ENCODE data around the gene ZC3H14.

ZC3H14 gene

GRCh38 chr14:88551980-88552431, 10.8 kb upstream of the ZC3H14 start:
- DNase-seq, result no peak

- no peak for DNase-seq
Measured at GRCh38 chr14:88552876-88553275, 10.0 kb upstream of the ZC3H14 start.

DNA sequence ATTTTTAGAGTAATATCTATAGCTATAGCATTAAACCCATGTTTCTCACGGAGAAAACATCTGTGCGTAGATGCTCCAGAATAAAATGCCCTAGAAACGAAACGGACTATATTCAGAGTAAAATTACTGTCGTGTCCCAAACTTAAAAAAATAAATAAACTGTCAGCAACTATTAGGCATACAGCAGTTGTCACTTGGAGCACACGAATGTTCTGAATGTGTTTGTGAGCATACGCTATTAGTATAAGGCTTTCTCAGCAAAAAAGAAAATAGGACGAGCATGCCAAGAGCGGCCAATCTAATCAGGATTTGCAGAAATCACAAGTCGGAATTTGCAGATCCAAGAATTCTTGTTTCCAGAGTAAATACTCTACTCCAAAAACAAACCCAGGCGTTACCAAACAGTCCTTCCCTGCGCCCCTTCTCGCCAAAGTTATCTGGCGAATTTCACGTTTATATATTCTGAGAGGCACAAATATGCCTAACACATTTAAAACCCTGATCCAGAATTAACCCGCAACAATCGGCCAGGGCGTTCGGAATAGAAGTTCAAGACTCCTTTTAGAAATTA, 8.9 kb upstream of the ZC3H14 start:
- DNase-seq, result no peak

DNA sequence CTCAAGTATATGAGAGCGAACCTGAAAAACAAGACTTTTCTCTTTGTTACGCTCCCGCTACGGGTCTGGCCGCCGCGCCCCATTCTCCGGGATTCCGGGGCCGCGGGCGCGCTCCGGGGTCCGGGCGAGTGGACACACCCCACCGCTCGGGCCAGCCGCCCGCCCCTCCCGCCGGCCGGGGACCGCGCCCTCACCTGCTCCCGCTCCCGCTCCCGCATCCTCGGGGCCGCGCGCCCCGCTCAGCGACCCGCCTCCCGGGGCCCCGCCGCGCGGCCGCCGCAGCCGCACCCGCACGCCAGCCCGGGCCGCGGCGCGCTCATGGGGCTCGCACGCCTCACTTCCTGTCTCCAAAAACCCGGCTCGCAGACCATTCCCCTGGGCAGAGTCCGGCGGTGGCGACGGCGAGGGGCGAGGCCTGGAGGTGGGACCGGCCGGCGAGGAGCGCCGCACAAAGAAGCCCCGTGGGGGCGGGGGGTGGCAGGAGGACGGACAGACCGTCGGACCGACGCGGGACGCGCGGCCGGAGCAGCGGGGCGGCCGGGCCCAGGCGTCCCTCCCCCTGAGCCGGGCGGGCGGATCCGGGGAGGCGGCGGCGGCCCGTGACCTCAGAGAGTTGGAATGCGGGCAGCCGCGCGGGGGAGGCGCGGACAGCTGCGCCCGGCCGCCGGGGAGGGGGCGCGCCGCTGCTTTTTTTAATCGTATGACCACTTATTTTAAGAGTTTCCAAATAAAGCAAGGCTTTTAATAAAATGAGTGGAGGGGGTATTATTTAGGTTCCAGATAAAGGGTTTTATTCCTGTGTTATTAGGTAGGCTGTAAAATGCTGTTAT, 8.2 kb upstream of the ZC3H14 start, which contains the start of gene PTPN21:
Gene PTPN21, minus strand, starts transcription at position 551 of the 830 bp plus-strand sequence. CDS start 4,590 bp downstream, outside the sequence.
- no peak for DNase-seq

DNA sequence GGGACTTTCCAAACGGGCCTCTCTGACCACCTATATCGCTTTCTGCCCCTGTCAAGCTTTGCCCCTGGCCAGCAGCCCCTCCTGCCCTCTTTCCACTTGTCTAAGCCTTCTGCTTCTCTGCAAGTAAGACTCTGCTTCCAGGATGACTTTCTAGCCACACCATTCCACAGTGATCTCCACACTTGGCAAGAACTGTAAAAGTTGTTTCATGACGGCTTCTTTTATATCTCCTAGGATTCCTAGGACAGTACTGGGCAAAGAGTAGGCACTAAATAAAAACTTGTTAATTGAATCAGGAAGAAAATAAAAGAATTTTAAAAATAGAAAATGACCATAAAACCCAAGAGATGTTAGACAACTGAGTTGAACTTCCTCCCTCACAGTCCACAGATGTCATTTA, 6.3 kb upstream of the ZC3H14 start:
- DNase-seq, result no peak

- DNase-seq, result no peak
Measured at GRCh38 chr14:88559852-88560251, 3.0 kb upstream of the ZC3H14 start.

GRCh38 chr14:88562532-88562830, 356 bp upstream of the ZC3H14 start:
- DNase-seq, result no peak

GRCh38 chr14:88563845-88564244, 1.0 kb downstream of the ZC3H14 start:
- no peak for DNase-seq

DNA sequence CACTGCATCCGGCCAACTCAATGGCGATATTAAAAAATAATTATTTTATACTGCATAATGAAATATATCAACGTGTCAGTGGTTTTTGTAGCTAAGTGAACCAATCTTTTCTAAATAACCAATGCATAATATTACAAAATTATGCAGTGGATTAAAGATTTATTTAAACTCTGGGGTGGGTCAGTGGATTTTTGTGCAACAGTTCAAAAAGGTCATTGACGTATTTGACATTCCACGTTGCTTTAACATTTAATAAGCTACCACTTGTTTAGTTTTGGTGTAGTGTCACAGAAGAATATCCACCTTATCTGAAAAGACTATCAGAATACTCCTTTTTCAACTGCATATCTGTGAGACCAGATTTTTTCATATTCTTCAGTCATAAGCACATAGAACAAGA, 2.6 kb downstream of the ZC3H14 start:
- no peak for DNase-seq

- DNase-seq, result no peak
Measured at GRCh38 chr14:88568196-88568595, 5.4 kb downstream of the ZC3H14 start.

DNA sequence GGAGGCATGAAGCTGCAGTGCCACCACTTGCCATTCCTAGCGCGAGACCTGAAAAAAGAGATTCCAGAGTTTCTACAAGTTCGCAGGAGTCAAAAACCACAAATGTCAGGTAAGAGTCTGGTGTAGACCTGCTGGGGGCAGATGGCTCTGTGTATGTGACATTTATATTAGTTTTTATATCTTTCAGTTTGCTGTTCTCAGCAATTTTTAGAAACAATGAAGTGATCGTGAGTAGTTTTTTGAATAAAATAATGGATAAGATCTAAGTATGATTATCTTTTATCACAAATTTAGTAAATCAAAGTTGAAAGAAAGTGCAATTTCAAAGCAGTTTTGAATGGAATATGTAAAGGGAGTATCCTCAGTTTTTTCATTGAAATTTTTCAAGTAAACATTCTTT, 9.3 kb downstream of the ZC3H14 start:
- no peak for DNase-seq

DNA sequence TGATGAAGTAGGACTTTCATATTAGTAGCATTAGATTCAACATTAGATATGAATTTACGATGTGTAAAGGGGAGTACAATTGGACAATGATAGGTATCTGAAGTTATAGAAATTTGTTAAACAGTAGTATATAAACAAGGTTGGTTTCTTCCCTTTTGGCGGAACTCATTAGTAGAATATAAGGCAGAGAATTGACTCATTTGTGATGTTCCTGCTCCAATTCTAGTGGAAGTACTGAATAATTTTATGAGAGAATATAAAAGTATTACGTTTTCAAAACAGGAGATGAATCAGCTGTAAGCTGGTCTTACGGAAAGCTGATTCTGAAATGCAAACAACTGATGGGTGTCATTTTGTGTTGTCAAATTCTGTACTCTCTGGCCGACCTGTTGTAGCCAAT, 13.4 kb downstream of the ZC3H14 start:
- DNase-seq, result no peak

GRCh38 chr14:88584451-88584850, 21.6 kb downstream of the ZC3H14 start:
- no peak for DNase-seq

- DNase-seq, result no peak
Measured at GRCh38 chr14:88588081-88588480, 25.2 kb downstream of the ZC3H14 start.

DNA sequence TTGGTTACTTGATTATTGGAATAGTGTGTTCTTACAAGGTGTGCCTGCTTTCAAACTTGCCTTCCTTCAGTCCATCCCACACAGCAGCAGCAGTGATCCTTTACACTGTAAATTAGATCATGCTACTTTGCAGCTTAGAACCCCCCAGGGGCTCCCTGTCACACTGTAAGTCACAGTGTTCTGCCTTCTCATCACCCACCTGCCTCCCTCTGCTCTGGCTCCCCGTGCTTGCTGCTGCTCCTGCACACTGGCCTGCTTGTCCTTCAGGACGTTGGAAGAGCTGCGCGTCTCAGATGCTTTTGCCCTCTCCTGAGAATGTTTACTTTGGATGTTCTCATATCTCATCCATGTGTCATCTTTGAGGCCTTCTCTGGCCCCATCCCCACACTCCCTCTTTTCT, 27.3 kb downstream of the ZC3H14 start:
- no peak for DNase-seq

GRCh38 chr14:88592031-88592430, 29.2 kb downstream of the ZC3H14 start:
- no peak for DNase-seq

- DNase-seq, result no peak
Measured at GRCh38 chr14:88597038-88597437, 34.2 kb downstream of the ZC3H14 start.

GRCh38 chr14:88597601-88598000, 34.8 kb downstream of the ZC3H14 start:
- DNase-seq, result no peak

- DNase-seq, result no peak
Measured at GRCh38 chr14:88598097-88598675, 35.3 kb downstream of the ZC3H14 start.

DNA sequence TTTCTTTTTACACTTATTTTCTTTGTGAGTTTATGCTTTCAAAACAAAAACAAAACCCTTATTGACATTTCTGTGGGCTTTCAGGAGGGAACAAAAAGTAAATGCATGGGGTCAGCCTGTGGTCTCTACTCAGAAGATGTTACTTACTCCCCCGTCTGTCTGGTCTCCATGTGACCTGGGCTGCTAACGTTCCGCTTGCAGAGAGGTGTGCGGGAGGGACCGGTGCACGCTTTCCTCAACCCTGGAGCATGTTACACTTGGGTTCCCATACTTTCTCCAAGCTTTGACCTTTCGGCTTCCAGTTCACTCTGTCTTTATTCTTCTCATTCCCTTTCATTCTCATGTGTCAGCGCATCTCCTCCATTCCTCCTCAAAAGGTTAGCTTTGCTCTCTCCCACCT, 36.5 kb downstream of the ZC3H14 start:
- no peak for DNase-seq

DNA sequence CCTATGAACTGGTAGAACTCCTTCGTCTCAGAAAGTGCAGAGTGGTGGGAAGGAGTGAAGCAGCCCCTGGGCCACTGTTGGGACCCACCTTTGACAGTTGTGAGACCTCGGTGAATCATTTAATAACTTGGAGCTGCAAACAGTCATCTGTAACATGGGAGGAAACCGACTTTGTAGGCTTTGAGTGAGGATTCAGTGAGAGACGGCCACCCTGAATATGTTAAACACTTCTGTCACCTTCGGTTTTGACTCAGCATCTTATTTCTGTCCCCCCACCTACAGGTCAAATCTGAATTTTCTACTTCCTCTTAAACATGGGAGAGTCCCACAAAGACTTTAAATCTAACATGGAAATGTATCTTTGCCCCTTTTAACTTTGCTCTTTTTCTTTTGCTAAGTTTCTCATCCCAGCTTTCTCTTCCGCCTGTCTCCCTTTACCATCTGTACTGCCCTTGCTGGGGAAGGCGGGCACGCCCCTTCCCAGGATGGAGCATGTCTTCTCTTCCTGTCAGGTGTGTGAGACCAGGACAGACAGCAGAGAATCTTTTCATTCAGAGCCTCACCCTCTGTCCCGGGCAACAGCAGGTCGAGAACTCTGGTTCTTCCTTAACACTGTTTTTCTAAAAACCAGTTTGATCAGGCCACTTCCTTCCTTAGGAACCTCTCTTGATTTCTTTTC, 37.1 kb downstream of the ZC3H14 start:
- no peak for DNase-seq

- DNase-seq, result no peak
Measured at GRCh38 chr14:88604212-88604611, 41.4 kb downstream of the ZC3H14 start.

GRCh38 chr14:88605594-88605993, 42.8 kb downstream of the ZC3H14 start:
- no peak for DNase-seq

- DNase-seq, result no peak
Measured at GRCh38 chr14:88607829-88608228, 45.0 kb downstream of the ZC3H14 start.
